Adrenal gland (tissue), 12 donors: ENCODE data around the gene LDLRAP1. TPM values are rescaled to one million over a fixed set of nuclear protein-coding genes. Genes with fewer than 3 reads are reported as not detected.
A peak's percentile ranks its signal among the peaks of the same experiment; 100 is the strongest.

Source experiments
- DNase-seq, 7 donors: peaks; one replicate each; pipeline ENCODE4 v3.0.0-alpha.2; 2019 to 2020
- H3K27ac ChIP-seq, 5 donors: fragments of 200-600 bp; sonication (generic) in 4 of 5; 1 replicate in 3 of 5; 2 replicates in 2 of 5; pipeline versions ENCODE4 v1.5.1 to v1.8.0; 2016 to 2020; ENCODE audit warnings: mild to moderate bottlenecking in 1 of 5
- H3K27me3 ChIP-seq: fragments of 200-600 bp; 2 replicates; pipeline ENCODE4 v1.8.0; 2021
- H3K36me3 ChIP-seq, 2 donors: fragments of 200-600 bp; replicated peaks in 1 of 2; 1 replicate in 1 of 2; 2 replicates in 1 of 2; pipeline versions ENCODE4 v1.5.1 to v1.8.0; 2018 to 2022
- H3K4me1 ChIP-seq, 2 donors: fragments of 200-600 bp; replicated peaks in 1 of 2; 1 replicate in 1 of 2; 2 replicates in 1 of 2; pipeline versions ENCODE4 v1.5.1 to v1.8.0; 2018 to 2021
- H3K4me3 ChIP-seq, 4 donors: fragments of 200-600 bp; sonication (generic) in 3 of 4; one replicate each; pipeline ENCODE4 v1.5.1; 2016 to 2018
- H3K9me3 ChIP-seq, 3 donors: fragments of 200-600 bp; sonication (generic) in 1 of 3; replicated peaks in 1 of 3; 1 replicate in 2 of 3; 2 replicates in 1 of 3; pipeline versions ENCODE4 v1.5.1 to v1.8.0; 2016 to 2021
- POLR2A ChIP-seq, 2 donors: fragments of 450-650 bp; IDR thresholded peaks; one replicate each; pipeline ENCODE4 v1.6.1; 2017; ENCODE audit warnings: antibody characterized with exemption in 2 of 2, mild to moderate bottlenecking in 2 of 2, moderate library complexity in 1 of 2
- WGBS, 4 donors: extraction: QIAGEN DNeasy Blood & Tissue Kit in 2 of 4; methylation state at CpG; one replicate each; pipeline versions ENCODE4 v1.1.5 to v1.1.7; 2013 to 2017; 5-methylcytosine and 5-hydroxymethylcytosine counted together
- intact Hi-C, 2 donors: fragments of 100-400 bp; cut with DNase I; formaldehyde crosslinking; loops; one replicate each; pipeline versions ENCODE4 v1.14.1 to v1.15.0; 2022 to 2023
- polyA plus RNA-seq, 3 donors: library from polyadenylated mRNA; stranded (reverse); fragments of 200-250 nt in 2 of 3; fragments of 350-450 nt in 1 of 3; fragmentation: Illumina TruSeq in 1 of 3; extraction: RNeasy Lipid Tissue Mini Kit (QIAGEN cat#74804) in 1 of 3; gene quantifications; one replicate each; pipeline ENCODE4 v1.2.3, GENCODE V29; 2013 to 2014
- total RNA-seq, 9 donors: library from RNA; depleted of rRNA in 4 of 9; stranded (reverse); fragments of >200 nt in 4 of 9; fragments of 120-200 nt in 1 of 9; fragmentation: NEBNext Ultra II Directional in 1 of 9; extraction: Animal tissue kit (Norgen Biotek cat#: 25700) in 1 of 9; gene quantifications; one replicate each; pipeline versions ENCODE4 v1.1.0 to v1.2.4, GENCODE V29; 2013 to 2023
- TF ChIP-seq, protein P1 (sequence below), 6 experiments: fragments of 450-650 bp in 4 of 6; fragments of 200-600 bp in 2 of 6; sonication (generic) in 1 of 6; IDR thresholded peaks; 1 replicate in 5 of 6; 2 replicates in 1 of 6; pipeline versions ENCODE4 v1.5.1 to v1.8.0; 2016 to 2021; ENCODE audit warnings: antibody characterized with exemption in 6 of 6, mild to moderate bottlenecking in 2 of 6, moderate library complexity in 1 of 6
- donor health status: healthy with polysubstance abuse.
- donor health status: Bipolar disorder and iron deficiency.
- donor health status: DM: yes; HTN: yes; CAD: no.
- donor health status: DM: no; HTN: no; CAD: no.
- donor health status: DM: no; HTN: no; CAD: no.
- donor health status: DM: yes; HTN: yes; CAD: no.

The LDLRAP1 gene
- total and polyA plus RNA-seq, 12 donors = 6.8 to 39.1 (median 27.3) TPM

- Histone ChIP-seq H3K9me3 (no peaks in the 10 kb centered on the region), H3K27me3 (no peaks in the 10 kb centered on the region), H3K4me3 (no peak overlapping the region), H3K36me3 (peaks cover 0 to 25% of the 10 kb centered on the region in 2 donors), H3K27ac (no peak overlapping the region), H3K4me1 (peaks cover 0 to 8% of the 10 kb centered on the region in 2 donors)
- WGBS, 4 donors = 67 to 82% (median 79%) methylated on average over 5 to 7 of the region's 7 CpGs
- TF ChIP-seq, protein P1, sequence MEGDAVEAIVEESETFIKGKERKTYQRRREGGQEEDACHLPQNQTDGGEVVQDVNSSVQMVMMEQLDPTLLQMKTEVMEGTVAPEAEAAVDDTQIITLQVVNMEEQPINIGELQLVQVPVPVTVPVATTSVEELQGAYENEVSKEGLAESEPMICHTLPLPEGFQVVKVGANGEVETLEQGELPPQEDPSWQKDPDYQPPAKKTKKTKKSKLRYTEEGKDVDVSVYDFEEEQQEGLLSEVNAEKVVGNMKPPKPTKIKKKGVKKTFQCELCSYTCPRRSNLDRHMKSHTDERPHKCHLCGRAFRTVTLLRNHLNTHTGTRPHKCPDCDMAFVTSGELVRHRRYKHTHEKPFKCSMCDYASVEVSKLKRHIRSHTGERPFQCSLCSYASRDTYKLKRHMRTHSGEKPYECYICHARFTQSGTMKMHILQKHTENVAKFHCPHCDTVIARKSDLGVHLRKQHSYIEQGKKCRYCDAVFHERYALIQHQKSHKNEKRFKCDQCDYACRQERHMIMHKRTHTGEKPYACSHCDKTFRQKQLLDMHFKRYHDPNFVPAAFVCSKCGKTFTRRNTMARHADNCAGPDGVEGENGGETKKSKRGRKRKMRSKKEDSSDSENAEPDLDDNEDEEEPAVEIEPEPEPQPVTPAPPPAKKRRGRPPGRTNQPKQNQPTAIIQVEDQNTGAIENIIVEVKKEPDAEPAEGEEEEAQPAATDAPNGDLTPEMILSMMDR (IDR thresholded peaks at IDR 0.05) = peak in 3 of 6 experiments; percentile 5 to 9 (median 6)
- no peak for TF ChIP-seq POLR2A (IDR thresholded peaks at IDR 0.05)
- peak in 2 of 7 donors; percentile 22 to 46 for DNase-seq
- intact Hi-C loops = no loop called here
These were observed 42.0 kb upstream of the LDLRAP1 start for GRCh38 chr1:25501235-25502058.

- no peak for TF ChIP-seq POLR2A (IDR thresholded peaks at IDR 0.05)
- TF ChIP-seq, protein P1 (IDR thresholded peaks at IDR 0.05) = no peak
- DNase-seq = peak in 1 of 7 donors; percentile 13
- Histone ChIP-seq H3K4me3 (no peak overlapping the region), H3K27ac (no peak overlapping the region), H3K4me1 (peaks cover 0 to 8% of the 10 kb centered on the region in 2 donors), H3K27me3 (no peaks in the 10 kb centered on the region), H3K36me3 (peaks cover 0 to 14% of the 10 kb centered on the region in 2 donors), H3K9me3 (no peaks in the 10 kb centered on the region)
- intact Hi-C loops = no loop called here
- WGBS, 4 donors = 65 to 79% (median 69%) methylated on average over 4 of the region's 4 CpGs
These were observed 40.4 kb upstream of the LDLRAP1 start for GRCh38 chr1:25502957-25503356.

DNA sequence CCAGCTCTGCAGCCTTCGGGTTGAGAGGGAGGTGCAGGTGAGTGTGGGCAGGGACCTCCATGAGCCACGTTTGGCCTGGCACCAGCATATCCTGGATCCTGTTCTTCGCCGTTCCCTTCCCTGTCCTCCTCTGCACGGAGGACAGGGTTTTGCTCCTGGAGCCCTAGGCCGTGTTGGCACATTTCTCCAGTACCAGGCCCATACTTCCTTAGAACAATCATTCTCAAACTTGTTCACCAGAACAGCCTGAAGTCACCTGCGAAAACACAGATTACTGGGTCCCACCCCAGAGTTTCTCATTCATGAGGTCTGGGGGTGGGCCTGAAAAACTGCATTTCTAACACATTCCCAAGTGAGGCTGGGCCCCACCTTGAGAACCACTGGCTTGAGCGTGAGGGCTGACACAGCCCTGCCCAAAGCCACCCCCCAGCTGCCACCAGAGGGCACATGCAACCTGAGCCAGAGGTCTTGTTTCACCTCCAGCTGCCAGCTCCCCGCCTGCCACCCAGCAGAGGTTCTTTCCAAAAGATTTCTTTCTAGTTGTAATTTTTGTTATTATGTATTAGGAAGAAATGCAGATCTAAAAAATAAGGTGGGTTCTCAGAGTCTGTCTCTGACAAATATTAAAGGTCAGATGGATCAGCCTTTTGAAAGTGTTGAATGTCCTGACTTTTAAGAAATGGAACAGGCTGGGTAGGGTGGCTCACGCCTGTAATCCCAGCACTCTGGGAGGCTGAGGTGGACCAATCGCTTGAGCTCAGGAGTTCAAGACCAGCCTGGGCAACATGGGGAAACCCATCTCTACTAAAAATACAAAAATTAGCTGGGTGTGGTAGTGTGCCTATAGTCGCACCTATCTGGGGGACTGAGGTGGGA, 39.6 kb upstream of the LDLRAP1 start:
- Histone ChIP-seq H3K4me3 (no peak overlapping the region), H3K9me3 (no peaks in the 10 kb centered on the region), H3K27ac (no peak overlapping the region), H3K27me3 (no peaks in the 10 kb centered on the region), H3K4me1 (peaks cover 0 to 8% of the 10 kb centered on the region in 2 donors), H3K36me3 (peaks cover 0 to 5% of the 10 kb centered on the region in 2 donors)
- no peak for TF ChIP-seq POLR2A (IDR thresholded peaks at IDR 0.05)
- TF ChIP-seq, protein P1 (IDR thresholded peaks at IDR 0.05) = peak; percentile 11 to 60 (median 50)
- intact Hi-C loops = no loop called here
- DNase-seq = peak in 6 of 7 donors; percentile 62 to 78 (median 68)
- 80 to 82% (median 81%) methylated on average over 12 of the region's 12 CpGs for WGBS, 4 donors
